ENCODE measurements around the gene PPP1R36.
"Not testable (repeated sequence)": the region's sequence is repeated elsewhere in the genome, so short reads cannot be mapped to it uniquely, and the experiment has no call there.

PPP1R36 gene

DNA sequence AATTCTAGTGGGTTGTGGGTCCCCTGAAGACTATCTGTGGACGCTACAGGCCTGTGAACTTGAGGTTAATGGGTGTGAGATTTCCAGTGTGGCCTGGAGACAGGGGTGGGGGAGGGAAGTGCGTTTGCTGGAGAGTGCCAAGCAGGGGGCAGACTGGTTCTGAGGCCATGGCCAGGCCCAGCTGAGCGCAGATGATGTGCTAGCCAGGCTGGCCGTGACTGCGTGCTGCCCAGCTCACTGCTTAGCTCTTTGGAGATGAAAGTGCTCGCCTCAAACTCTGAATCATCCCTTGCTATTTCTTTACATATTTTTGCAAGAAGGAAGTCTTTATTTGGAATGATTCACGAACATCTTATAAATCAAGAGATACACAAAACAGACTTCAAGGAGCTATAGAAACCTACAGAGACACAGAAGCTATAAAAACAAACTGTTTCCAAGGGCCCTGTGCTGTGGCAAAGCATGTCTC, 79.2 kb downstream of the PPP1R36 start:
- TF ChIP-seq, protein P1, sequence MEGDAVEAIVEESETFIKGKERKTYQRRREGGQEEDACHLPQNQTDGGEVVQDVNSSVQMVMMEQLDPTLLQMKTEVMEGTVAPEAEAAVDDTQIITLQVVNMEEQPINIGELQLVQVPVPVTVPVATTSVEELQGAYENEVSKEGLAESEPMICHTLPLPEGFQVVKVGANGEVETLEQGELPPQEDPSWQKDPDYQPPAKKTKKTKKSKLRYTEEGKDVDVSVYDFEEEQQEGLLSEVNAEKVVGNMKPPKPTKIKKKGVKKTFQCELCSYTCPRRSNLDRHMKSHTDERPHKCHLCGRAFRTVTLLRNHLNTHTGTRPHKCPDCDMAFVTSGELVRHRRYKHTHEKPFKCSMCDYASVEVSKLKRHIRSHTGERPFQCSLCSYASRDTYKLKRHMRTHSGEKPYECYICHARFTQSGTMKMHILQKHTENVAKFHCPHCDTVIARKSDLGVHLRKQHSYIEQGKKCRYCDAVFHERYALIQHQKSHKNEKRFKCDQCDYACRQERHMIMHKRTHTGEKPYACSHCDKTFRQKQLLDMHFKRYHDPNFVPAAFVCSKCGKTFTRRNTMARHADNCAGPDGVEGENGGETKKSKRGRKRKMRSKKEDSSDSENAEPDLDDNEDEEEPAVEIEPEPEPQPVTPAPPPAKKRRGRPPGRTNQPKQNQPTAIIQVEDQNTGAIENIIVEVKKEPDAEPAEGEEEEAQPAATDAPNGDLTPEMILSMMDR (IDR thresholded peaks at IDR 0.05; ENCODE audit: control extremely low read depth, extremely low read depth, low read depth, missing control alignments), result no peak
- ChIA-PET POLR2A (no interaction called here), CTCF (interaction anchor here (1.3 to 2.4 kb wide), 6 partner anchors 8 to 285 kb away, joined by 3 to 8 read pairs (median 5); no protein-coding TSS in a partner anchor)
- no peak for DNase-seq (ENCODE audit: extremely low spot score)

DNA sequence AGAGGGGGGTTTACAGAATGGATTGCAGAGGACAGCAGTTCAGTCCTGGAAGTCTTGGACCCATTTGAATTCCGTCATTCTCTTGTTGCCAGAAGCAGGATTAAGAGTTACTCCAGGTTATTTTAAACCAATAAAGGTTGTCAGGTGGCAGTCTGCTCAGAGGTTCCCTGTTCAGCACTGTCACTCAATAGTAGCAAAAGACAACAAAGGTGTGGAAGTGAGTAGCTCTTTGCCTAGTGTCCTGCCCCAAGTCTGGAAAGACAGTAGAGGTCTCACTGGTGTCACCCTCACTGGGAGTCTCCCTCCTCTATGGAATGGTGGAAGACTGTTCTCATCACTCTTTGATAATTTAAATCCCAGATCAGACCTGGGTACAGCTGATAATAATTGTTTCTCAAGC, 81.0 kb downstream of the PPP1R36 start:
- ChIA-PET POLR2A (no interaction called here), CTCF (interaction anchor here (1.3 kb wide), 1 partner anchor 10 kb away, joined by 4 read pairs; no protein-coding TSS in a partner anchor)

DNA sequence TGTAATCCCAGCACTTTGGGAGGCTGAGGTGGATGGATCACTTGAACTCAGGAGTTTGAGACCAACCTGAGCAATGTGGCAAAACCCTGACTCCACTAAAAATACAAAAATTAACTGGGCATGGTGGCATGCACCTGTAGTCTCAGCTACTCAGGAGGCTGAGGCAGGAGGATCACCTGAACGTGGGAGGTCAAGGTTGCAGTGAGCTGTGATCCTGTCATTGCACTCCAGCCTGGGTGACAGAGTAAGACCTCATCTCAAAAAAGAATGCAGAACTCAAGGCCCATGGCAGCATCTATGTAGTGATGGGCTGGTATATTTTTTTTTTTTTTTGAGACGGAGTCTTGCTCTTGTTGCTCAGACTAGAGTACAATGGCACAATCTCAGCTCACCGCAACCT, 81.5 kb downstream of the PPP1R36 start:
- CTCF ChIA-PET, result interaction anchor here (1.3 kb wide), 1 partner anchor 10 kb away, joined by 4 read pairs; no protein-coding TSS in a partner anchor
- DNase-seq (ENCODE audit: extremely low spot score); POLR2A ChIA-PET: not testable (repeated sequence)

More for the DNA sequence above, 81.0 kb downstream of the PPP1R36 start:
- no peak for DNase-seq (ENCODE audit: extremely low spot score)
- TF ChIP-seq, protein P1 (IDR thresholded peaks at IDR 0.05; ENCODE audit: control extremely low read depth, extremely low read depth, low read depth, missing control alignments), result no peak

DNA sequence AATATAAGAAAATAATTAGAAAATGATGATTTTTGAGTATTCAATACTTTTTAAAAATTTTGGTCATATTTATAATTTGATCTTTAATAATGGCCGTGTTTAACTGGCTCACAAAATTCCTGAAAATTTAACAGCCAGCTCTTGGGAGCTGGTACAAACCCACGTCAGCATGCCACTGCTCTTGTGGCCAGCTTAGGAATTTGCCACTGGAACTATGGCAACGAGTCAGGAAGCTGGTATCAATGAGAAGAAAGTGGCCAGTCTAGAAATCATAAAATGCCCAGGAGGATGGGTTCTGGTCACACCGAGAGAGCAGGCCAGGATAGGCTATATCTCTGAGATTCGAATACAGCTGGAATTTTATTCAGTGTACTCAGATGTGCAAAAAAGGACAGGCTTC, 82.3 kb downstream of the PPP1R36 start:
- CTCF ChIA-PET, result interaction anchor here (1.3 kb wide), 1 partner anchor 290 kb away, joined by 4 read pairs; no protein-coding TSS in a partner anchor
- TF ChIP-seq, protein P1 (IDR thresholded peaks at IDR 0.05; ENCODE audit: control extremely low read depth, extremely low read depth, low read depth, missing control alignments), result no peak
- DNase-seq (ENCODE audit: extremely low spot score), result no peak
- POLR2A ChIA-PET, result no interaction called here

DNA sequence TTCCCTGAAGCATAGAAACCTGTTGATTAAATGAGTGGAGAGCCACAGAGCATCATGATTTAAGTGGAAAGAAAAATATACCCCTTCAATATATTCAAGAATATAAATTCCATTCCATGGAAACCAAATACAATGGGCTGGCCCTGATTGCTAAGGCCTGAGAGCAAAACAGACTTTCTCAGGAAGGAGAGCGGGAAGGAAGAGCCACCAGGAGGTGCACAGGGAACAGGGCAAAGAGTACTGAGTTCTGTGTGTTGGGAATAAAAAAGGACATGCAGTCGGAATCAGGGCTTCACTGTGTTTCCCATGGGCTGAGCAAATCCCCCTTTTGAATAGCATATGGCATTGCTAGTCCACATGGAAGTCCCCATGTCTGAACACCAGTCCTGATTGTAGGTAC, 84.8 kb downstream of the PPP1R36 start:
- TF ChIP-seq, protein P1 (IDR thresholded peaks at IDR 0.05; ENCODE audit: control extremely low read depth, extremely low read depth, low read depth, missing control alignments), result no peak
- ChIA-PET POLR2A (no interaction called here), CTCF (interaction anchor here (3.7 kb wide), 1 partner anchor 10 kb away, joined by 22 read pairs; no protein-coding TSS in a partner anchor)
- DNase-seq (ENCODE audit: extremely low spot score), result no peak

DNA sequence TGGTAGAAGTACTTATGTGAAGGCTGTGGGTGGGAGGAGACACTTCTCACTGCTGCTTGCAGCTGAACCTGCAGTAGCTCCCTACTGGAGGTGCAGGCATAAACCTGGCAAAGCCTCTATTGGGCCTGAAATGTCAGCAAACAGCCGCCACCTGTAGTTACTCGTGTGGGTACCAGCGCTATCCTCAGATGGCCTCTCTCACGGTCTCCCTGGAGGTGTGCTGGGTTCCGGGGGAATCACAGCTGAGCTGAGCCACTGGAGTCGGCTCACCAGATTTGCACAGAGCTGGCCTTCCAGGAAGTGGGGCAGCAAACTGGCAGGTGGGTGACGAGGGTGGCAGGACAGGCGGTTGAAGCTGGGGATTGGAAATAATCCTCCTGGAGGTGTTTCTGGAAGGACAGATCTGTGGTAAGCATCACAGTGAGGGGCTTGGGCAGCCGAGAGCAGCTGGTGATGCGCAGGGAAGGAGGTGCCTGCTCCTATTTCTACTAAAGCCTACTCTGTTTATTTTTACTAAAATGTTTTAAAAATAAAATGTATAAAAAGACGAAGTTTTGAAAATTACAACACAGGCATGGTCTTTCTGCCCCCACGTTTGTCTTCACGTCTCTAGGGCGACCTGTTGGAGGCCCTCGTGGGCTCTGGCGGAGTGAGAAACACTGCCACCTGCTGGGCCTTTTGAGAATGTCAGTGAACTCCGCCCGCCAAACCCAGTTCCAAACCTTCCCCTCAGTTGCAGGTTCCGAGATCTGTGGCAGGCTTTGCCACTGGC, 86.6 kb downstream of the PPP1R36 start:
- ChIA-PET POLR2A (no interaction called here), CTCF (interaction anchor here (0.7 to 3.7 kb wide), 46 partner anchors 8 to 332 kb away, joined by 3 to 60 read pairs (median 4); partner anchors contain the start of genes HSPA2, MTHFD1 and PLEKHG3)
- TF ChIP-seq, protein P1 (IDR thresholded peaks at IDR 0.05; ENCODE audit: control extremely low read depth, extremely low read depth, low read depth, missing control alignments), result peak; percentile 83
- DNase-seq (ENCODE audit: extremely low spot score), result peak; percentile 77

DNA sequence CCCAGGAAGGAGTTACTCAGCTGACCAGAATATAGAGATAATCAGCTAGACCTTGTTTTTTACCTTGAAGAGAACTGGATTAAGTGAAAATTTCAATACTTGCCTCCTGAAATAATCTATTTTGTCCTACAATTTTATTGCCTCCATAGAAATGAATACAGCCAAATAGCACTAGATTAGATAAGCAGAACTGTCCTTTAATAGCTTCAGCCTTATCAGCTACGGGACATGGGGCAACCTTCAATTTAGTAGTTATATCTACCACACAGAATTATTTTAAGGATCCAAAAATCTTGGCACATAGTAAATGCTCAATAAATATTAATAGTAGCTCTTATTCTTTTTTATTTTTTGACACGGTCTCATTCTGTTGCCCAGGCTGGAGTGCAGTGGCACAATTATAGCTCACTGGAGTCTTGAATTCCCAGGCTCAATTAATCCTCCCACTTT, 87.2 kb downstream of the PPP1R36 start:
- no peak for DNase-seq (ENCODE audit: extremely low spot score)
- POLR2A ChIA-PET, result no interaction called here
- TF ChIP-seq, protein P1 (IDR thresholded peaks at IDR 0.05; ENCODE audit: control extremely low read depth, extremely low read depth, low read depth, missing control alignments), result no peak
- CTCF ChIA-PET, result interaction anchor here (0.7 to 3.7 kb wide), 36 partner anchors 8 to 332 kb away, joined by 3 to 60 read pairs (median 6); partner anchors contain the start of gene HSPA2

All from GM10248 (cell line).